HUES64 (cell line): ENCODE results near the gene EPB41L2.
A peak's percentile ranks its signal among the peaks of the same experiment; 100 is the strongest.

ENCODE experiments used
- H3K27ac ChIP-seq: 2 replicates; pipeline ENCODE4 v1.7.0; 2013; ENCODE audit warnings: low read depth, low read length, inconsistent platforms
- H3K27me3 ChIP-seq: 2 replicates; pipeline ENCODE4 v1.6.1; 2013; ENCODE audit warnings: mild to moderate bottlenecking, low read length; ENCODE audit not compliant: insufficient read depth
- H3K36me3 ChIP-seq: 2 replicates; pipeline ENCODE4 v1.6.1; 2013; ENCODE audit warnings: mild to moderate bottlenecking, low read length; ENCODE audit not compliant: insufficient read depth
- H3K4me1 ChIP-seq: 2 replicates; pipeline ENCODE4 v1.6.1; 2013; ENCODE audit warnings: mild to moderate bottlenecking, low read length, moderate library complexity; ENCODE audit not compliant: insufficient read depth
- H3K4me3 ChIP-seq: 2 replicates; pipeline ENCODE4 v1.5.1; 2013; ENCODE audit warnings: mild to moderate bottlenecking, low read length, moderate library complexity
- H3K9ac ChIP-seq: 2 replicates; pipeline ENCODE4 v1.6.1; 2013; ENCODE audit warnings: mild to moderate bottlenecking, low read depth, low read length
- H3K9me3 ChIP-seq: 2 replicates; pipeline ENCODE4 v1.6.1; 2013; ENCODE audit warnings: low read depth, low read length; ENCODE audit not compliant: insufficient read depth
- WGBS: fragments of 150-250, 120-280 bp; methylation state at CpG from one replicate; pipeline ENCODE4 v1.1.7; 2013; ENCODE audit warnings: missing lambda C conversion rate; 5-methylcytosine and 5-hydroxymethylcytosine counted together

Gene EPB41L2

DNA sequence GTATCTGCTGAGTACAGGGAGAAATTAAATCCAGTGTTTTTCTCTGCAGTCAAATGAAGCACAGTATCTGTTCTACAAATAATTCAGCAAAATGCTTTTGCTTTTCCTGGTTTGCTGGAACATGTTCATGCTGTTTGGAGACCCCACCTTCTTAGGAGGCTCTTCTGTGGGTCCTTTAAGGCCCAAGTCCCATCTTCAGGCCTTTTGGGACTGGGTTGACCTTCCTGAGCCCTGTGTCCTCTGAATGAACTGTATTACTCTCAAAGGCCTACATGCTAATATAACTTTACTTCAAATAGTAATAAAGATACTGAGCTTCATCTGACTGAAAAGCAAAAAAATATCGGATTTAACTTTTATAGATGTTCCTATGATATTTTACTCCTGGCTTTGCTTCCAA is 216.5 kb downstream of the EPB41L2 start:
- no peaks in the 10 kb centered on the region for H3K27me3 ChIP-seq
- H3K9ac ChIP-seq, result no peak overlapping the region
- WGBS, result 100% methylated on average over 1 of the region's 1 CpG
- no peaks in the 10 kb centered on the region for H3K36me3 ChIP-seq
- no peaks in the 10 kb centered on the region for H3K9me3 ChIP-seq
- H3K4me1 ChIP-seq, result no peaks in the 10 kb centered on the region; the same call in 1 of the 2 replicates
- H3K4me3 ChIP-seq, result no peak overlapping the region
- no peak overlapping the region for H3K27ac ChIP-seq

DNA sequence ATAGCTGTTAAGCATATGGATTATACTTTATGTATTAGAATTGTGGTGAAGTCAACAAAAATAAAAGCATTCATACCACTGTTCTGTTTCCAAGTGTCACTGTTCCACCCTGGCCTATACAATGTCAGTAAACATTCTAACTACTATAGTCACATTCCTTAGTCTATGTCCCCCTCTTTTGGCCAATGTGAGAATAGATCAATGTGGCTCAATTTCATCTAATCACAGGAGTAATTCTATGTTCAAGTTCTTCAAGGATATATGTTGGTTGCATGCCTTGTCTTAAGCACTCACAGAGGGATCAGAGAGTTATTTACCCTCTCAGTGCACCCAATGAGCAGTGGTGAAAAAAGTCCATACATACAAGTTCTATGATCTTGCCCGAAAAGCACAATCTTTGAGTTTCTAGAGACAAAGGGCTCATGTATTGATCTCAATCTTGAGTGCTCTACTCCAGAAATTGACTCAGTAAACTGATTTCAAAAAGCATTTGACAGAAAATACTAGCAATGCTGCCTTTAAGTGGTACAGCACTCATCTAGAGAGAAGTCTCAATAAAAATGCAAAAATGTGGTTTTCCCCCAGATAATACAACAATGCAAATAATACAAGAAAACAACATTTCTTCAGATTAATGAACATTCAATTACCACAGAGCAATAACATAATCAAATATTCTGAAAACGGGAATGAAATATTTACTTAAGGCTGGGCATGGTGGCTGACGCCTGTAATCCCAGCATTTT is 219.3 kb downstream of the EPB41L2 start:
- Histone ChIP-seq H3K4me3 (no peak overlapping the region), H3K27ac (no peak overlapping the region), H3K36me3 (no peaks in the 10 kb centered on the region), H3K9ac (no peak overlapping the region), H3K9me3 (no peaks in the 10 kb centered on the region), H3K4me1 (peaks cover 27% of the 10 kb centered on the region), H3K27me3 (no peaks in the 10 kb centered on the region)
- WGBS, result 60% methylated on average over 3 of the region's 3 CpGs

DNA sequence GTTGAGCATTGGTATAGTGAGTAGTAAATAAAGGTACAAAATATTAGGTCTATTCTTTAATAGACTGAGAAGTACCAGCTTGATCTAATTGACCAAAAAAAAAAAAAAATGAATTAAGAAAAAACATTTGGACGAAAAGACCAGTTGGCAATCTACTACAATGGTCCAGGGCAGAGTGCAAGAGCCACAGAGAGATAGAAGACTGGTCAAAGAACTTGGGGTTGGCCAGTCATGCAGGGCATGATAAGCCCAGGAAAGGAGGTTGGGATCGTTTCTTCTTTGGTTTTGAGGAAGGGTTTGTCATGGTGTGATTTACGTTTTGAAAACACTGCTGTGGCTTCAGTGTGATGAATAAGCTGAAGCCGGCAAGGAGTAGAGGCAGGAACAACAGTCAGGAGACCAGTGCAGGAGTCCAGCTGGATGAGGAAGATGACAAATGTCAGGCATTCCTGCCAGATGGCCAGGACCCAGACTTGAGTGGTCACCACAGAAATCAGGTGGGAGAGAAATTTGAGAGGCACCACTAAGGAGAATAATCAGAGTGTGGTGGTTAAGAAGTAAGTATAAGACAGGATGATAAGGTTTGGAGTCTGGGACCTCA is 221.8 kb downstream of the EPB41L2 start:
- Histone ChIP-seq H3K27ac (peak overlapping the region; percentile 6; the same call in 1 of the 2 replicates), H3K27me3 (no peaks in the 10 kb centered on the region), H3K4me1 (peaks cover 33% of the 10 kb centered on the region), H3K9ac (no peak overlapping the region), H3K4me3 (no peak overlapping the region), H3K36me3 (no peaks in the 10 kb centered on the region), H3K9me3 (no peaks in the 10 kb centered on the region)
- 88% methylated on average over 4 of the region's 4 CpGs for WGBS

DNA sequence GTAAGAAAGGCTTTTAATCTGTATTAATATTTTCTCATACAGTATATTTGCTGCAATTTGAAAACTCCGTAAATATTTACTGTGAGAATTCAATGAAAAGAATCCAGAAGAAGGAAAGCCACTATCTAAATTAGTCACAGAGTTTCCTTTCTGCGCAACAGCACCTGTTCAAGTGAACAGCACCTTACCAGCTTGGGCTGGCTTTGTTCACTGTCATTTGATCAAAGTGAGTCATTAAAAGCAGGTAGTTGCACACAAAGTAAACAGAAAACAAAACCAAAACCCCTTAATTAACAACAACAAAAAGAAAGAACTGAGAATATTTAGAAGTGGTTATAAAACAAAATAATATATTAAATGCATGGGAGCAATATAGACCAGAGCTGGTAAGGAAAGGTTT is 223.0 kb downstream of the EPB41L2 start:
- H3K27ac ChIP-seq, result peak overlapping the region; percentile 37; the same call in 1 of the 2 replicates
- no peaks in the 10 kb centered on the region for H3K27me3 ChIP-seq
- peaks cover 33% of the 10 kb centered on the region for H3K4me1 ChIP-seq
- no peaks in the 10 kb centered on the region for H3K36me3 ChIP-seq
- no peak overlapping the region for H3K9ac ChIP-seq
- H3K9me3 ChIP-seq, result no peaks in the 10 kb centered on the region
- no peak overlapping the region for H3K4me3 ChIP-seq
- 94% methylated on average over 2 of the region's 2 CpGs for WGBS

DNA sequence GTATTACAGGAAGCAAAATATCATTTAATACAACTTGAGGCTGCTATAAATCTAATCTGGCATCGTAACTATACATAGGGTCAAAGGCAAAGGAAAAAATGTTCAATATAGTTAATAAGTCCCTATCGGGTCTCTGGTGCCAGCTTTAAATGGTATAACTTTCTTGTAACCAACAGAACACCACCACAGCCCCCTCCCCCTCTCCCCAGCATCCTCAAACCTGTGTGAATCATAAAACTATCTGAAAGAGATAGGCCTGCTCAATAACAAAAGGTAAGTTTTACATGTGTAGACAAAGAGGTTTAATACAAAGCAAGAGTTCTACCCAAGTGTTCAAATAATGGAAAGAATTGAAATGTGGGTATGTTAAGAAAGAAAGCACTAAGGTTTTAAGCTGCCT is 223.7 kb downstream of the EPB41L2 start:
- Histone ChIP-seq H3K36me3 (no peaks in the 10 kb centered on the region), H3K4me3 (no peak overlapping the region), H3K27me3 (no peaks in the 10 kb centered on the region), H3K4me1 (peaks cover 33% of the 10 kb centered on the region), H3K27ac (peak overlapping the region; percentile 37; the same call in 1 of the 2 replicates), H3K9me3 (no peaks in the 10 kb centered on the region), H3K9ac (no peak overlapping the region)
- 86% methylated on average over 2 of the region's 2 CpGs for WGBS

DNA sequence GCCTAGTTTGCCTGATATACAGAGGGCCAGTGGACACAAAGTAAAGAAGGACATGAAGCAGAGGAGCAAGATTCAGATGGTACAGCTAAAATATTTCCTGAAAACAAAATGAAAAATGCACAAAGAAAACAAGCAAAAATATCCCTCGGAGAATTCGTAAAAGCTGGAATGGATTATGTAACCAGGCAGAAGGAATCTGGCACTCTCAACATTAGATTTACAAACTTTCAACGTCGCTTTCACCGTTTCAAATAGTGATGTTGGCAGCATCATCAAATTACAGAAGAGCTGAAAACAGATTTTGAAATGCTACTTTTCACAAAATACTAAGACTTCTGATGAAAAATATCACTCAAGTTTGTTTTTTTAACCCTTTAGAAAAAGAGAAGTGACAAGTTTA is 224.1 kb downstream of the EPB41L2 start:
- no peak overlapping the region for H3K27ac ChIP-seq
- 96% methylated on average over 5 of the region's 5 CpGs for WGBS
- no peaks in the 10 kb centered on the region for H3K27me3 ChIP-seq
- H3K4me1 ChIP-seq, result peaks cover 33% of the 10 kb centered on the region
- H3K4me3 ChIP-seq, result no peak overlapping the region
- H3K9me3 ChIP-seq, result no peaks in the 10 kb centered on the region
- H3K9ac ChIP-seq, result no peak overlapping the region
- no peaks in the 10 kb centered on the region for H3K36me3 ChIP-seq

DNA sequence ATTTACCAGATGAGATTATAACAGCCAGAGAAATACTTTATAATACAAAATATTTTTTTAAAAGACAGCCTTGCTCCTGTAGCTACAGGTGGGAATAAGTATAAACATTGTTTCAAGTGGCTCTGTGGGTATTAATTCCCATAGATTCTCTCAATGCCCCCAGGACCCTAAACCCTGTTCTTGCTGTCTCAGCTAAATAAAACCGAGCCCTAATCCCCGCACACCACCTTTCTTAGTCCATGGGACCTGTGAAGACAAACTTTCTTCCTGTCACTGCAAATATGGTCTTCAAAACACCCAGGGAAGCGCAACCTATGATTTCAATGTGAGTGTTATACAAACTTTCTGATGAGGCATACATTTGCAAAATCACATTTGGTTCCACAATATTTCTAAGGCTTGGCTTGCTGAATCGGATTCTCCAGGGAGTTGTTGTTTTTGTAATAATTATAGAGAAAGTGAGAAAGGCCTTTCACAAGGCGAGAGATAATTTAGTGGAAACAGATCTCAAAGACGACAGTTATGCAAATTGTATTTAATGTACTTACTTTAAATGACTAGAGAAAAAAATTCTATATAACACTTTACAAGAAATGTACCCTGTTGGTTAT is 224.7 kb downstream of the EPB41L2 start:
- 94% methylated on average over 5 of the region's 6 CpGs for WGBS
- H3K36me3 ChIP-seq, result no peaks in the 10 kb centered on the region
- H3K9ac ChIP-seq, result no peak overlapping the region
- H3K27me3 ChIP-seq, result no peaks in the 10 kb centered on the region
- peaks cover 33% of the 10 kb centered on the region for H3K4me1 ChIP-seq
- no peak overlapping the region for H3K27ac ChIP-seq
- no peak overlapping the region for H3K4me3 ChIP-seq
- no peaks in the 10 kb centered on the region for H3K9me3 ChIP-seq

DNA sequence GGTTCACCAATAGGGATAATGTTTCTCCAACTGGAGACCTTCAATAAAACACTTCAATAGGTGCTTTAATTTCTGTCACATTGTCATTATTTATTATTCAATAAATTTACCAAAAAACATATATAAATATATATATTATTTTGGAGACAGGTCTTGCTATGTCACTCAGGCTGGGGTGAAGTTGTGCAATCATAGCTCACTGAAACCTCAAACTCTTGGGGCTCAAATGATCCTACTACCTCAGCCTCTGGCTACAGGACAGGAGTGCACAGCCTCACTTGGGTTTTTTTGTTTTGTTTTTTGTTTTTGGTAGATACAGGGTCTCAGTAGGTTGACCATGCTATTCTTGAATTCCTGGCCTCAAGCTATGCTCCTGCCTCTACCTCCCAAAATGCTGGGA is 226.0 kb downstream of the EPB41L2 start:
- peaks cover 33% of the 10 kb centered on the region for H3K4me1 ChIP-seq
- no peaks in the 10 kb centered on the region for H3K9me3 ChIP-seq
- no peaks in the 10 kb centered on the region for H3K27me3 ChIP-seq
- H3K36me3 ChIP-seq, result no peaks in the 10 kb centered on the region
- no peak overlapping the region for H3K4me3 ChIP-seq
- no peak overlapping the region for H3K27ac ChIP-seq
- H3K9ac ChIP-seq, result no peak overlapping the region

DNA sequence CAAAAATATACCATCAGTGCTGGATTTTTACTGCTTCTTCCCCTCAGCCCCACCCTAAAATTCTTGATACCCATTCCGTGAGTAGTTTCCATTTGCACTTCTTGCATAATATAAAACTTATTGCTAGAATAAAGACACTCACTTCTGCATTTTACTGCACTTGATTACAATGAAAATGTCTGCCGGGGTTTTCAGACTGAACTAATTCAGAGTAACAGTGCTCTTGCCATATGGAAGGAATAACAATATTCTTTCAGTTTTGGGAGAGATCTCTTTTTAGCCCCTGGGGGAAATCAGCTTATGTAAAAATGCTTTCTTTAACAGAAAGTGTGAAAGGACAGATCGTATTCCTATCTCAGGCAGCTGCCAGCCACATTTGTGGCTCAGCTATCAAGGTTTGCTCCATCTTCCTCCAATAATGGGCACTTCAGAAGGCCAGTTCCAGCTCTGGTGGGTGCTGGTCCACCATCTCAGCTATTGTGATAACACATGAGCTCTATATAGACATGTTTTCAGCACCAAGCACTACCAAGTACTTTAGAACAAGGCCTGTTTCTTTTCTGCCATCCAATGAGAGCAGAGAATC is 226.9 kb downstream of the EPB41L2 start:
- no peaks in the 10 kb centered on the region for H3K27me3 ChIP-seq
- WGBS, result 95% methylated on average over 3 of the region's 3 CpGs
- no peak overlapping the region for H3K9ac ChIP-seq
- no peaks in the 10 kb centered on the region for H3K36me3 ChIP-seq
- H3K4me3 ChIP-seq, result no peak overlapping the region
- H3K4me1 ChIP-seq, result peaks cover 30% of the 10 kb centered on the region
- no peaks in the 10 kb centered on the region for H3K9me3 ChIP-seq
- no peak overlapping the region for H3K27ac ChIP-seq

DNA sequence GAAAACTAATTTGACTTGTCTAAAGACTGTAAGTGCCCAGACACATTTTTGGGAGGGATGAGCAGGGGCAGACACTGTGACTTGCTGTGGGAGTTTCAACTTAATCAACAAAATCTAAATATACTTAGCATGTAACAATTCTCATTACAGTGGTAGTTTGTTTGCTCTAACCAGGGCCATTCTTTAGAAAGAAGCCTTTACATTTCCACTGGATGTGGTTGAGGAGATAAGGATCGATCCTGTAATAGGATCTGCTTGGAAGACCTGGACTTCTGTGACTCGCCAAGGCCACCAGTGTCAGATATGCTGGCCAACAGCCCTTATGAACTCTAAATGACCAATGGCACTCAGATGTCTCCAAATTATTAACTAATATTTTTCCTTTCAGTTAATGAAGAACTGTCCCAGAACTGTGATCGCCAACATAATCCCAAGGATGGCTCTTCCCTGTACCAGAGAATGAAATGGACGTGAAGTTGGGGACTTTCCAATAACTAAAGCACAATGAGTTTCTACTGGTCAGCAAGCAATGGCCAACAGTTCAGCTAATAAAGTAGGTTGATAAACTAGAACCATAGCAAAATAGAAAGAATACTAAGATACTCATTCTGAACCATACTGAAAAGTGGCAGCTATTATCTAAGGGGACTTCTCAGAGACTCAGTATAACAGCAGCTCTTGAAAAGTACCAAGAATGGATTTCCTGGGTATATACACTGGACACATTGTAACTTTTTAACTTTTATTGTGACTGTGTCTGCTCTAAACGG is 228.4 kb downstream of the EPB41L2 start:
- Histone ChIP-seq H3K9ac (no peak overlapping the region), H3K9me3 (no peaks in the 10 kb centered on the region), H3K4me1 (peaks cover 15% of the 10 kb centered on the region), H3K36me3 (no peaks in the 10 kb centered on the region), H3K4me3 (no peak overlapping the region), H3K27me3 (no peaks in the 10 kb centered on the region), H3K27ac (no peak overlapping the region)
- 92% methylated on average over 5 of the region's 5 CpGs for WGBS

DNA sequence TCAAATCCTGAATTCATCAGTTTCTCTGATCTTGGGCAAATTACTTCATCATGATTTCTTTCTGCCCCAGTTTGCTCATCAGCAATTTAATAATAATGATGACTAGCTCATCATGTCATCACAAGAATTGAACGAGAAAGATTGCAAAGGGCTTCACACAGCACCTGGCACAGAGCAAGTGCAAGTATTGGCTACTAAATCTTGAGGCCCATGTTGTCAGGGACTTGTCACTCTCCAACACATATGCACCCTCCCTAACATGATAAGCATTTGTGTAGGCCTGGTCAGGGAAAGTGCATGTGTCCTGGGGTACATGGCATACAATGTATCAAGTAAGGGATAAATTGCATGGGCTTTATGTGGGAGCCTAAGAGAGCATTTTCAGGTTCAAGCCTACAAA is 229.5 kb downstream of the EPB41L2 start:
- Histone ChIP-seq H3K9me3 (no peaks in the 10 kb centered on the region), H3K9ac (no peak overlapping the region), H3K4me3 (no peak overlapping the region), H3K36me3 (no peaks in the 10 kb centered on the region), H3K27ac (no peak overlapping the region), H3K4me1 (peaks cover 4% of the 10 kb centered on the region), H3K27me3 (no peaks in the 10 kb centered on the region)
- 0% methylated on average over 1 of the region's 1 CpG for WGBS
